IMR-90 (cell line): ENCODE data around the gene C11orf58. TPM values are rescaled to one million over a fixed set of nuclear protein-coding genes. Genes with fewer than 3 reads are reported as not detected.

ENCODE experiments used
- ATAC-seq: fragments of 200-7000 bp; cut with Tn5 transposase; 2 replicates; pipeline ENCODE4 v1.9.1; 2020; ENCODE audit warnings: low read depth, mild to moderate bottlenecking, moderate library complexity
- BruUV-seq: library from RNA; stranded (reverse); fragments of 400-500 nt; replicated peaks from 2 replicates; lab custom pipeline; 2021; lab: Mats Ljungman, UMichigan
- CTCF ChIA-PET: fragments of 300-600 bp; formaldehyde crosslinking; extraction: SDS; loops from one replicate; lab custom pipeline; 2021; ENCODE audit warnings: antibody characterized with exemption; lab: Yijun Ruan, JAX
- POLR2A ChIA-PET: fragments of 300-600 bp; sonication (Branson Sonifier 250); formaldehyde crosslinking; loops from one replicate; lab custom pipeline; 2022; ENCODE audit warnings: antibody characterized with exemption; ENCODE audit not compliant: unreplicated experiment; lab: Charles Lee
- DNase-seq: peaks from one replicate; pipeline ENCODE4 v3.0.0; 2013
- H2AFZ ChIP-seq: replicated peaks from 2 replicates; pipeline ENCODE3; 2013; ENCODE audit warnings: low read length, mild to moderate bottlenecking; ENCODE audit not compliant: poor library complexity
- H2AK5ac ChIP-seq: 2 replicates; pipeline ENCODE4 v1.6.1; 2013; ENCODE audit warnings: low read depth, low read length, inconsistent platforms
- H2AK9ac ChIP-seq: replicated peaks from 2 replicates; pipeline ENCODE3; 2013; ENCODE audit warnings: mild to moderate bottlenecking, low read depth, low read length, moderate library complexity; ENCODE audit not compliant: poor library complexity
- H2BK120ac ChIP-seq: 2 replicates; pipeline ENCODE4 v1.6.1; 2013; ENCODE audit warnings: low read depth, low read length, inconsistent platforms
- H2BK15ac ChIP-seq: 3 replicates; pipeline ENCODE4 v1.6.1; 2013; ENCODE audit warnings: low read depth, low read length, inconsistent platforms
- H2BK20ac ChIP-seq: 2 replicates; pipeline ENCODE4 v1.6.1; 2013; ENCODE audit warnings: low read depth, mild to moderate bottlenecking, inconsistent platforms, low read length, moderate library complexity
- H2BK5ac ChIP-seq: 2 replicates; pipeline ENCODE4 v1.6.1; 2013; ENCODE audit warnings: mild to moderate bottlenecking, low read depth, low read length, inconsistent platforms; ENCODE audit not compliant: poor library complexity, severe bottlenecking
- H3K14ac ChIP-seq: replicated peaks from 2 replicates; pipeline ENCODE4 v1.6.1; 2013; ENCODE audit warnings: low read depth, low read length, inconsistent platforms
- H3K18ac ChIP-seq: 2 replicates; pipeline ENCODE4 v1.6.1; 2013; ENCODE audit warnings: low read depth, low read length, control low read depth
- H3K23ac ChIP-seq: 2 replicates; pipeline ENCODE4 v1.6.1; 2013; ENCODE audit warnings: low read depth, low read length, inconsistent platforms
- H3K27ac ChIP-seq: 2 replicates; pipeline ENCODE4 v1.5.1; 2013; ENCODE audit warnings: mild to moderate bottlenecking, control low read depth, low read length; ENCODE audit not compliant: insufficient read depth
- H3K27me3 ChIP-seq: 2 replicates; pipeline ENCODE4 v1.6.1; 2013; ENCODE audit warnings: low read length; ENCODE audit not compliant: control insufficient read depth, insufficient read depth
- H3K36me3 ChIP-seq: 2 replicates; pipeline ENCODE4 v1.6.1; 2013; ENCODE audit warnings: low read length, mixed read lengths; ENCODE audit not compliant: control insufficient read depth, insufficient read depth
- H3K4ac ChIP-seq: 2 replicates; pipeline ENCODE4 v1.6.1; 2013; ENCODE audit warnings: low read depth, low read length, inconsistent platforms
- H3K4me1 ChIP-seq: 2 replicates; pipeline ENCODE4 v1.6.1; 2013; ENCODE audit warnings: low read length, mixed read lengths; ENCODE audit not compliant: control insufficient read depth, insufficient read depth
- H3K4me2 ChIP-seq: 2 replicates; pipeline ENCODE4 v1.6.1; 2013; ENCODE audit warnings: low read depth, mild to moderate bottlenecking, control low read depth, low read length, moderate library complexity
- H3K4me3 ChIP-seq: 2 replicates; pipeline ENCODE4 v1.5.1; 2013; ENCODE audit warnings: low read depth, mild to moderate bottlenecking, control low read depth, low read length, moderate library complexity; ENCODE audit not compliant: insufficient read depth
- H3K56ac ChIP-seq: 2 replicates; pipeline ENCODE4 v1.6.1; 2013; ENCODE audit warnings: low read length, inconsistent platforms; ENCODE audit not compliant: insufficient read depth; ENCODE audit errors: extremely low read depth
- H3K79me1 ChIP-seq, 2 experiments: 2 replicates each; pipeline ENCODE4 v1.6.1; 2013; ENCODE audit warnings: low read length in 2 of 2, inconsistent platforms in 1 of 2, low read depth in 1 of 2
- H3K9ac ChIP-seq: 2 replicates; pipeline ENCODE4 v1.6.1; 2013; ENCODE audit warnings: low read depth, low read length, control low read depth
- H3K9me1 ChIP-seq: 2 replicates; pipeline ENCODE4 v1.6.1; 2013; ENCODE audit warnings: low read length, inconsistent platforms; ENCODE audit not compliant: insufficient read depth
- H3K9me3 ChIP-seq: 2 replicates; pipeline ENCODE4 v1.6.1; 2013; ENCODE audit warnings: low read length; ENCODE audit not compliant: control insufficient read depth, insufficient read depth
- H4K20me1 ChIP-seq: 2 replicates; pipeline ENCODE4 v1.6.1; 2013; ENCODE audit warnings: low read length, inconsistent platforms; ENCODE audit not compliant: insufficient read depth
- H4K5ac ChIP-seq: 2 replicates; pipeline ENCODE4 v1.6.1; 2013; ENCODE audit warnings: mild to moderate bottlenecking, low read depth, low read length, control low read depth
- H4K8ac ChIP-seq, 2 experiments: 2 replicates each; pipeline ENCODE4 v1.6.1; 2013; ENCODE audit warnings: low read depth in 2 of 2, low read length in 2 of 2, control low read depth in 1 of 2, inconsistent platforms in 1 of 2
- H4K91ac ChIP-seq: 2 replicates; pipeline ENCODE4 v1.6.1; 2013; ENCODE audit warnings: low read depth, low read length, inconsistent platforms; ENCODE audit not compliant: insufficient read depth
- BHLHE40 ChIP-seq: fragments of 150-350 bp; IDR thresholded peaks from 2 replicates; pipeline ENCODE4 v1.6.1; 2016; ENCODE audit warnings: mild to moderate bottlenecking, low read depth, low read length
- CEBPB ChIP-seq: IDR thresholded peaks from 2 replicates; pipeline ENCODE4 v1.6.1; 2012; ENCODE audit warnings: low read depth, low read length, improper control_type of control experiment
- CHD1 ChIP-seq: IDR thresholded peaks from 2 replicates; pipeline ENCODE4 v1.6.1; 2012; ENCODE audit warnings: low read depth, low read length, improper control_type of control experiment
- CTCF ChIP-seq: conservative IDR thresholded peaks from 2 replicates; pipeline ENCODE4 v1.5.1; 2012; ENCODE audit warnings: mild to moderate bottlenecking, low read depth, low read length, improper control_type of control experiment
- ELK1 ChIP-seq: fragments of 150-350 bp; IDR thresholded peaks from 2 replicates; pipeline ENCODE4 v1.6.1; 2016; ENCODE audit warnings: low read depth, mild to moderate bottlenecking, low read length, moderate library complexity, borderline replicate concordance
- FOS ChIP-seq: fragments of 150-350 bp; IDR thresholded peaks from 2 replicates; pipeline ENCODE4 v1.6.1; 2016; ENCODE audit warnings: low read depth, low read length
- MAFK ChIP-seq: IDR thresholded peaks from 2 replicates; pipeline ENCODE4 v1.6.1; 2012; ENCODE audit warnings: low read depth, low read length, improper control_type of control experiment
- MAZ ChIP-seq: IDR thresholded peaks from 2 replicates; pipeline ENCODE4 v1.6.1; 2012; ENCODE audit warnings: low read depth, mild to moderate bottlenecking, low read length, improper control_type of control experiment, moderate library complexity, borderline replicate concordance
- MXI1 ChIP-seq: IDR thresholded peaks from 2 replicates; pipeline ENCODE4 v1.6.1; 2012; ENCODE audit warnings: low read depth, mild to moderate bottlenecking, low read length, moderate library complexity, borderline replicate concordance
- NFE2L2 ChIP-seq: fragments of 150-350 bp; IDR thresholded peaks from 2 replicates; pipeline ENCODE4 v1.6.1; 2016; ENCODE audit warnings: low read depth, mild to moderate bottlenecking, low read length
- POLR2A ChIP-seq: IDR thresholded peaks from 2 replicates; pipeline ENCODE4 v1.6.1; 2012; ENCODE audit warnings: mild to moderate bottlenecking, low read depth, low read length
- RAD21 ChIP-seq: IDR thresholded peaks from 2 replicates; pipeline ENCODE4 v1.6.1; 2012; ENCODE audit warnings: low read length, improper control_type of control experiment
- RCOR1 ChIP-seq: IDR thresholded peaks from 2 replicates; pipeline ENCODE4 v1.6.1; 2012; ENCODE audit warnings: mild to moderate bottlenecking, low read length, improper control_type of control experiment; ENCODE audit not compliant: insufficient replicate concordance
- RFX5 ChIP-seq: IDR thresholded peaks from 2 replicates; pipeline ENCODE4 v1.8.0; 2012; ENCODE audit warnings: low read depth, mild to moderate bottlenecking, low read length, moderate library complexity
- SMC3 ChIP-seq: fragments of 150-350 bp; IDR thresholded peaks from 2 replicates; pipeline ENCODE4 v1.6.1; 2016; ENCODE audit warnings: low read depth, mild to moderate bottlenecking, antibody characterized with exemption, low read length, moderate library complexity
- dilution Hi-C: fragments of 300-500 bp; cut with HindIII; formaldehyde crosslinking; loops from one replicate; pipeline ENCODE4 v1.14.3; 2018; ENCODE audit warnings: low sequenced_read_pairs; ENCODE audit not compliant: unreplicated experiment
- in situ Hi-C: fragments of 300-500 bp; cut with MboI; formaldehyde crosslinking; loops from 3 replicates; pipeline ENCODE4 v1.14.3; 2019; ENCODE audit warnings: low sequenced_read_pairs, inconsistent platforms, mixed read lengths
- intact Hi-C: fragments of 100-400 bp; cut with micrococcal nuclease; formaldehyde crosslinking; loops from 2 replicates; pipeline ENCODE4 v1.10.0; 2022
- polyA plus RNA-seq, 3 experiments: library from polyadenylated mRNA; depleted of rRNA; stranded (reverse); fragments of >200 nt; gene quantifications; 2 replicates each; pipeline ENCODE4 v1.2.3, GENCODE V29; 2012; ENCODE audit warnings: low replicate concordance in 1 of 3
- total RNA-seq: library from RNA; depleted of rRNA; stranded (reverse); fragments of >200 nt; gene quantifications from 2 replicates; pipeline ENCODE4 v1.2.3, GENCODE V29; 2012
- TF ChIP-seq, protein P1 (sequence below): fragments of 150-350 bp; IDR thresholded peaks from 2 replicates; pipeline ENCODE4 v1.6.1; 2017; ENCODE audit warnings: mild to moderate bottlenecking, antibody characterized with exemption, low read length, low read depth

The C11orf58 gene
- total and polyA plus RNA-seq, 2 of the 4 experiments (the other 2 are of a cell fraction), result 53.8 to 67.8 TPM

- H2BK120ac ChIP-seq, result no peak overlapping the region
- H2BK5ac ChIP-seq, result no peak overlapping the region
- CTCF ChIA-PET, result interaction anchor here (0.6 kb wide), 1 partner anchor 24 kb away, joined by 3 read pairs; no protein-coding TSS in a partner anchor
- no peak overlapping the region for H3K9ac ChIP-seq
- no peaks in the 10 kb centered on the region for H3K9me3 ChIP-seq
- H2AK5ac ChIP-seq, result no peak overlapping the region
- dilution Hi-C loops (no loop called here), intact Hi-C loops (no loop called here), in situ Hi-C loops (no loop called here)
- H3K4me3 ChIP-seq, result no peak overlapping the region
- H2BK20ac ChIP-seq, result no peak overlapping the region
- peaks cover 6% of the 10 kb centered on the region for H3K4me1 ChIP-seq
- DNase-seq, result no peak
- BruUV-seq, result no TSS peak
- no peaks in the 10 kb centered on the region for H4K20me1 ChIP-seq
- peaks cover 7% of the 10 kb centered on the region for H3K9me1 ChIP-seq
- 0 out of 3 replicates have a peak overlapping the region, but pooled peaks have one; percentile 36 for H2BK15ac ChIP-seq
- no peaks in the 10 kb centered on the region; the same call in 1 of the 2 replicates for H3K27me3 ChIP-seq
- no peak overlapping the region for H3K23ac ChIP-seq
- no peaks in the 10 kb centered on the region for H3K79me1 ChIP-seq
- no peak overlapping the region for H3K27ac ChIP-seq
- H3K36me3 ChIP-seq, result no peaks in the 10 kb centered on the region
- H4K8ac ChIP-seq, result no peak overlapping the region
- H2AFZ ChIP-seq, result no peak overlapping the region
- H4K91ac ChIP-seq, result no peak overlapping the region
- no peak overlapping the region for H4K5ac ChIP-seq
- POLR2A ChIA-PET, result no interaction called here
- H3K4ac ChIP-seq, result no peak overlapping the region
- no peak overlapping the region for H3K18ac ChIP-seq
- ATAC-seq, result no peak
- no peak overlapping the region for H2AK9ac ChIP-seq
- no peak for TF ChIP-seq MXI1
- no peak for TF ChIP-seq RCOR1
- TF ChIP-seq RAD21, result no peak
- TF ChIP-seq, protein P1, sequence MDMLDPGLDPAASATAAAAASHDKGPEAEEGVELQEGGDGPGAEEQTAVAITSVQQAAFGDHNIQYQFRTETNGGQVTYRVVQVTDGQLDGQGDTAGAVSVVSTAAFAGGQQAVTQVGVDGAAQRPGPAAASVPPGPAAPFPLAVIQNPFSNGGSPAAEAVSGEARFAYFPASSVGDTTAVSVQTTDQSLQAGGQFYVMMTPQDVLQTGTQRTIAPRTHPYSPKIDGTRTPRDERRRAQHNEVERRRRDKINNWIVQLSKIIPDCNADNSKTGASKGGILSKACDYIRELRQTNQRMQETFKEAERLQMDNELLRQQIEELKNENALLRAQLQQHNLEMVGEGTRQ, result no peak
- TF ChIP-seq MAZ, result no peak
- no peak for TF ChIP-seq NFE2L2
- TF ChIP-seq SMC3, result no peak
- no peak for TF ChIP-seq FOS
- no peak for TF ChIP-seq ELK1
- no peak for TF ChIP-seq BHLHE40
- no peak for TF ChIP-seq CEBPB
- TF ChIP-seq RFX5, result no peak
- no peak for TF ChIP-seq MAFK
- no peak for TF ChIP-seq CTCF
- TF ChIP-seq CHD1, result no peak
- no peak for TF ChIP-seq POLR2A
- no peak overlapping the region for H3K56ac ChIP-seq
- H3K4me2 ChIP-seq, result no peak overlapping the region
- no peak overlapping the region for H3K14ac ChIP-seq
Observed at GRCh38 chr11:16792426-16792825, 54.0 kb downstream of the C11orf58 start.
